OCI-LY1 (cell line): Measurements from ENCODE around the gene CRYBG2.

ENCODE experiments used
- CTCF ChIP-seq: fragments of 200-600 bp; sonication (generic), shearing (Covaris generic); IDR thresholded peaks from 2 replicates; pipeline ENCODE4 v1.5.1; 2017; ENCODE audit warnings: mild to moderate bottlenecking, antibody characterized with exemption, low read length, moderate library complexity, mixed read lengths
- EZH2 ChIP-seq: fragments of 200-600 bp; sonication (generic), shearing (Covaris generic); IDR thresholded peaks from 2 replicates; pipeline ENCODE4 v1.8.0; 2017; ENCODE audit warnings: borderline replicate concordance, mixed run types, mild to moderate bottlenecking, antibody characterized with exemption, low read length, moderate library complexity, mixed read lengths

GRCh38 chr1:26297791-26298124 lies 56.2 kb downstream of the CRYBG2 start:
- TF ChIP-seq CTCF = no peak
- no peak for TF ChIP-seq EZH2
